Measurements from ENCODE around the gene DCBLD1.

Gene DCBLD1

GRCh38 chr6:117521791-117522502 is 39.5 kb downstream of the DCBLD1 start:
- in situ Hi-C loops (cut with HindIII; ENCODE audit: low sequenced_read_pairs) = no loop called here

- in situ Hi-C loops (cut with HindIII; ENCODE audit: low sequenced_read_pairs) = no loop called here
Observed at GRCh38 chr6:117525607-117526006, 43.1 kb downstream of the DCBLD1 start.

- in situ Hi-C loops (cut with HindIII; ENCODE audit: low sequenced_read_pairs) = no loop called here
Observed at GRCh38 chr6:117530467-117531242, 48.2 kb downstream of the DCBLD1 start.

- in situ Hi-C loops (cut with HindIII; ENCODE audit: low sequenced_read_pairs) = no loop called here
Observed at GRCh38 chr6:117531346-117531745, 48.9 kb downstream of the DCBLD1 start.

- in situ Hi-C loops (cut with HindIII; ENCODE audit: low sequenced_read_pairs) = no loop called here
Observed at GRCh38 chr6:117531809-117532725, 49.6 kb downstream of the DCBLD1 start.

- in situ Hi-C loops (cut with HindIII; ENCODE audit: low sequenced_read_pairs) = no loop called here
Observed at GRCh38 chr6:117533775-117534174, 51.3 kb downstream of the DCBLD1 start.

- in situ Hi-C loops (cut with HindIII; ENCODE audit: low sequenced_read_pairs) = no loop called here
Observed at GRCh38 chr6:117534974-117535373, 52.5 kb downstream of the DCBLD1 start.

- in situ Hi-C loops (cut with HindIII; ENCODE audit: low sequenced_read_pairs) = no loop called here
Observed at GRCh38 chr6:117536317-117536716, 53.8 kb downstream of the DCBLD1 start.

GRCh38 chr6:117538615-117539014 is 56.1 kb downstream of the DCBLD1 start:
- in situ Hi-C loops (cut with HindIII; ENCODE audit: low sequenced_read_pairs) = no loop called here

GRCh38 chr6:117540670-117541069 is 58.2 kb downstream of the DCBLD1 start:
- in situ Hi-C loops (cut with HindIII; ENCODE audit: low sequenced_read_pairs) = no loop called here

- in situ Hi-C loops (cut with HindIII; ENCODE audit: low sequenced_read_pairs) = no loop called here
Observed at GRCh38 chr6:117542493-117542892, 60.0 kb downstream of the DCBLD1 start.

- in situ Hi-C loops (cut with HindIII; ENCODE audit: low sequenced_read_pairs) = no loop called here
Observed at GRCh38 chr6:117544716-117545115, 62.2 kb downstream of the DCBLD1 start.

- in situ Hi-C loops (cut with HindIII; ENCODE audit: low sequenced_read_pairs) = no loop called here
Observed at GRCh38 chr6:117545161-117545595, 62.7 kb downstream of the DCBLD1 start.

- in situ Hi-C loops (cut with HindIII; ENCODE audit: low sequenced_read_pairs) = no loop called here
Observed at GRCh38 chr6:117546674-117547073, 64.2 kb downstream of the DCBLD1 start.

- in situ Hi-C loops (cut with HindIII; ENCODE audit: low sequenced_read_pairs) = no loop called here
Observed at GRCh38 chr6:117547688-117548621, 65.5 kb downstream of the DCBLD1 start.

GRCh38 chr6:117548797-117549301 is 66.4 kb downstream of the DCBLD1 start:
- in situ Hi-C loops (cut with HindIII; ENCODE audit: low sequenced_read_pairs) = no loop called here

- in situ Hi-C loops (cut with HindIII; ENCODE audit: low sequenced_read_pairs) = no loop called here
Observed at GRCh38 chr6:117549611-117550010, 67.1 kb downstream of the DCBLD1 start.

GRCh38 chr6:117550078-117550600 is 67.7 kb downstream of the DCBLD1 start:
- in situ Hi-C loops (cut with HindIII; ENCODE audit: low sequenced_read_pairs) = no loop called here

- in situ Hi-C loops (cut with HindIII; ENCODE audit: low sequenced_read_pairs) = no loop called here
Observed at GRCh38 chr6:117550618-117551242, 68.3 kb downstream of the DCBLD1 start.
